Parathyroid adenoma (tissue), 2 donors: Measurements from ENCODE around the gene TECR.

Source experiments
- H2AFZ ChIP-seq: fragments of 300-600 bp; sonication (generic); one replicate; pipeline ENCODE4 v1.7.0; 2017; ENCODE audit warnings: antibody characterized with exemption, mild to moderate bottlenecking
- H3K27ac ChIP-seq: fragments of 300-600 bp; sonication (generic); one replicate; pipeline ENCODE4 v1.7.0; 2017
- H3K27me3 ChIP-seq: fragments of 300-600 bp; sonication (generic); one replicate; pipeline ENCODE4 v1.7.0; 2017; ENCODE audit warnings: low read length; ENCODE audit not compliant: control insufficient read depth, insufficient read depth
- H3K36me3 ChIP-seq: fragments of 300-600 bp; sonication (generic); one replicate; pipeline ENCODE4 v1.7.0; 2017; ENCODE audit warnings: low read length; ENCODE audit not compliant: control insufficient read depth, insufficient read depth
- H3K4me1 ChIP-seq: fragments of 300-600 bp; sonication (generic); one replicate; pipeline ENCODE4 v1.7.0; 2017; ENCODE audit warnings: control low read depth
- H3K4me2 ChIP-seq: fragments of 300-600 bp; sonication (generic); one replicate; pipeline ENCODE4 v1.7.0; 2017; ENCODE audit warnings: low read length
- H3K4me3 ChIP-seq: fragments of 300-600 bp; sonication (generic); one replicate; pipeline ENCODE4 v1.7.0; 2017; ENCODE audit warnings: low read depth, low read length
- H3K79me2 ChIP-seq: fragments of 300-600 bp; sonication (generic); one replicate; pipeline ENCODE4 v1.7.0; 2017; ENCODE audit warnings: control low read depth
- H3K9ac ChIP-seq: fragments of 300-600 bp; sonication (generic); one replicate; pipeline ENCODE4 v1.7.0; 2017; ENCODE audit warnings: mild to moderate bottlenecking
- H3K9me3 ChIP-seq: fragments of 300-600 bp; sonication (generic); one replicate; pipeline ENCODE4 v1.7.0; 2017; ENCODE audit warnings: low read length; ENCODE audit not compliant: control insufficient read depth
- CTCF ChIP-seq: fragments of 300-600 bp; sonication (generic); IDR thresholded peaks from one replicate; pipeline ENCODE4 v1.7.0; 2017; ENCODE audit warnings: antibody characterized with exemption, mild to moderate bottlenecking
- donor health status: primary hyperparathyroidism.

TECR gene

GRCh38 chr19:14525729-14526128 is 3.7 kb upstream of the TECR start:
- H3K4me1 ChIP-seq: no peaks in the 10 kb centered on the region

DNA sequence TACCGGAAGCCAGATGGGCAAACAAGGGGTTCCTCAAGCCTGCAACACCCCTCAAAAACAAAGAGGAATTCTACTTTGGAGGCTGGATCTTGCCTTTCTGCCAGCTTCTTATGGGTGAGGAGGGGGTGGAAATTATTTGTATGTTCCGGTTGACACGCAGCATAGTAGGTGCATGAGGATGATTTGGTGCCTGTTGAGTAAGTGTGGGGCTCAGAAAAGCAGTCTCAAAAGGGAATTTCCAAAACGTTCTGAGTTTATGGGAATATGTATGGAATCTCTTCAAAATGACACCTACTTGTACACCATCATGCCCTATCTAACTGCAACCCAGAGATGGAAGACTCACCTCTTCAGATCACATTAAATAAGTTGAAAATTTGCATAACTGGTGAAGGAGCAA is 3.0 kb upstream of the TECR start:
- peaks cover 7% of the 10 kb centered on the region for H3K79me2 ChIP-seq
- H2AFZ ChIP-seq: peak overlapping the region; percentile 16
- no peak overlapping the region for H3K4me3 ChIP-seq
- H3K9me3 ChIP-seq: no peaks in the 10 kb centered on the region
- TF ChIP-seq CTCF: no peak
- no peaks in the 10 kb centered on the region for H3K27me3 ChIP-seq
- no peak overlapping the region for H3K9ac ChIP-seq
- peaks cover 2% of the 10 kb centered on the region for H3K4me1 ChIP-seq
- H3K36me3 ChIP-seq: no peaks in the 10 kb centered on the region
- no peak overlapping the region for H3K27ac ChIP-seq
- H3K4me2 ChIP-seq: no peak overlapping the region

More at GRCh38 chr19:14525729-14526128, 3.7 kb upstream of the TECR start:
- H3K9me3 ChIP-seq: no peaks in the 10 kb centered on the region
- H3K36me3 ChIP-seq: no peaks in the 10 kb centered on the region
- H3K27ac ChIP-seq: no peak overlapping the region
- H3K27me3 ChIP-seq: no peaks in the 10 kb centered on the region
- no peak overlapping the region for H3K9ac ChIP-seq
- H3K4me2 ChIP-seq: no peak overlapping the region
- H3K79me2 ChIP-seq: peaks cover under 1% of the 10 kb centered on the region
- H3K4me3 ChIP-seq: no peak overlapping the region
- TF ChIP-seq CTCF: no peak
- peak overlapping the region; percentile 16 for H2AFZ ChIP-seq

- Histone ChIP-seq H3K4me2 (peak overlapping the region; percentile 84), H3K9ac (no peak overlapping the region), H3K27ac (peak overlapping the region; percentile 43), H3K4me1 (peaks cover 13% of the 10 kb centered on the region), H2AFZ (peak overlapping the region; percentile 91), H3K79me2 (peaks cover 13% of the 10 kb centered on the region), H3K9me3 (no peaks in the 10 kb centered on the region), H3K27me3 (no peaks in the 10 kb centered on the region), H3K4me3 (peak overlapping the region; percentile 94), H3K36me3 (no peaks in the 10 kb centered on the region)
- no peak for TF ChIP-seq CTCF
Measured at GRCh38 chr19:14528419-14529253, 758 bp upstream of the TECR start.

DNA sequence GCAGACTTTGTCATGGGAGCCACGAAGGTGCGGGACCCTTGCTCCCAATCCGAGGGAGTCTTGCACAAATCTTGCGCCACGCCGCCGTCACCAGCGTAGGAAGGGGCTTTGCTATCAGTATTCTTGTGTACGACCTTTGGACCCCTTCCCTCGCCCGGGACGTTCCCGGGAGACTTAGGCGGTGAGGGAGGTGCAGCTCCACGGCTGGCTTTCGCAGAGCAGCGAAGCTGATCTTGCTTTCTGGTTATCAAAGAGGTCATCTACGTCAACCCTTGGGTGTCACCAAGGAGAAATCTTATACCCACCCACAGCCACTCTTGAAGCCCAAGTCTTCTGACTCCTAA is 583 bp downstream of the TECR start:
- Histone ChIP-seq H3K9me3 (no peaks in the 10 kb centered on the region), H3K9ac (no peak overlapping the region), H3K4me2 (peak overlapping the region; percentile 88), H3K27ac (peak overlapping the region; percentile 73), H2AFZ (peak overlapping the region; percentile 50), H3K27me3 (no peaks in the 10 kb centered on the region), H3K36me3 (no peaks in the 10 kb centered on the region), H3K79me2 (peaks cover 19% of the 10 kb centered on the region), H3K4me1 (peaks cover 13% of the 10 kb centered on the region), H3K4me3 (peak overlapping the region; percentile 94)
- TF ChIP-seq CTCF: no peak

GRCh38 chr19:14530506-14530905 is 1.1 kb downstream of the TECR start:
- no peaks in the 10 kb centered on the region for H3K27me3 ChIP-seq
- H2AFZ ChIP-seq: no peak overlapping the region
- H3K9me3 ChIP-seq: no peaks in the 10 kb centered on the region
- H3K36me3 ChIP-seq: no peaks in the 10 kb centered on the region
- H3K4me2 ChIP-seq: peak overlapping the region; percentile 88
- peaks cover 13% of the 10 kb centered on the region for H3K4me1 ChIP-seq
- peak overlapping the region; percentile 73 for H3K27ac ChIP-seq
- H3K79me2 ChIP-seq: peaks cover 21% of the 10 kb centered on the region
- H3K9ac ChIP-seq: no peak overlapping the region
- peak overlapping the region; percentile 94 for H3K4me3 ChIP-seq
- no peak for TF ChIP-seq CTCF
